OCI-LY1 (cell line): Measurements from ENCODE around the gene KPNA1.

Experiments
- H2AFZ ChIP-seq: fragments of 200-600 bp; sonication (generic), shearing (Covaris generic); 2 replicates; pipeline ENCODE4 v1.6.0; 2014; ENCODE audit warnings: antibody characterized with exemption, mild to moderate bottlenecking, low read length
- H3F3A ChIP-seq: fragments of 200-600 bp; sonication (generic), shearing (Covaris generic); 2 replicates; pipeline ENCODE4 v1.6.0; 2014; ENCODE audit warnings: mild to moderate bottlenecking, antibody characterized with exemption, low read length, moderate library complexity; ENCODE audit not compliant: insufficient read depth
- H3K27ac ChIP-seq: fragments of 200-600 bp; sonication (generic); 2 replicates; pipeline ENCODE4 v1.5.1; 2014; ENCODE audit warnings: low read length, mixed run types, mild to moderate bottlenecking, low read depth; ENCODE audit not compliant: poor library complexity, severe bottlenecking
- H3K27me3 ChIP-seq: fragments of 200-600 bp; sonication (generic); 2 replicates; pipeline ENCODE4 v1.6.0; 2014; ENCODE audit warnings: antibody characterized with exemption, mild to moderate bottlenecking, low read length, moderate library complexity; ENCODE audit not compliant: insufficient read depth
- H3K36me3 ChIP-seq: fragments of 200-600 bp; sonication (generic); 2 replicates; pipeline ENCODE4 v1.6.1; 2014; ENCODE audit warnings: mild to moderate bottlenecking, antibody characterized with exemption, low read length, moderate library complexity, mixed read lengths; ENCODE audit not compliant: insufficient read depth
- H3K4me1 ChIP-seq: fragments of 200-600 bp; sonication (generic); 2 replicates; pipeline ENCODE4 v1.5.1; 2014; ENCODE audit warnings: mild to moderate bottlenecking, low read length, moderate library complexity; ENCODE audit not compliant: insufficient read depth, severe bottlenecking
- H3K4me2 ChIP-seq: fragments of 200-600 bp; sonication (generic), shearing (Covaris generic); 2 replicates; pipeline ENCODE4 v1.6.1; 2014; ENCODE audit warnings: low read length
- H3K4me3 ChIP-seq: fragments of 200-600 bp; sonication (generic); 2 replicates; pipeline ENCODE4 v1.5.1; 2014; ENCODE audit warnings: low read length, low read depth, mild to moderate bottlenecking, mixed read lengths; ENCODE audit not compliant: poor library complexity, severe bottlenecking
- H3K79me2 ChIP-seq: fragments of 200-600 bp; shearing (Covaris generic); 2 replicates; pipeline ENCODE4 v1.6.1; 2016; ENCODE audit warnings: mixed run types, low read length, mixed read lengths; ENCODE audit not compliant: insufficient read depth
- H3K9ac ChIP-seq: fragments of 200-600 bp; sonication (generic), shearing (Covaris generic); 2 replicates; pipeline ENCODE4 v1.6.1; 2014; ENCODE audit warnings: mild to moderate bottlenecking, low read length, mixed read lengths
- H3K9me2 ChIP-seq: fragments of 200-600 bp; sonication (generic), shearing (Covaris generic); 2 replicates; pipeline ENCODE4 v1.6.1; 2014; ENCODE audit warnings: low read depth, mild to moderate bottlenecking, low read length, mixed read lengths
- H3K9me3 ChIP-seq: fragments of 200-600 bp; shearing (Covaris generic); 2 replicates; pipeline ENCODE4 v1.6.1; 2014; ENCODE audit warnings: low read length, mixed read lengths
- H4K20me1 ChIP-seq: fragments of 200-600 bp; sonication (generic), shearing (Covaris generic); 2 replicates; pipeline ENCODE4 v1.6.0; 2016; ENCODE audit warnings: mild to moderate bottlenecking, low read length; ENCODE audit not compliant: insufficient read depth
- EZH2 ChIP-seq: fragments of 200-600 bp; sonication (generic), shearing (Covaris generic); IDR thresholded peaks from 2 replicates; pipeline ENCODE4 v1.8.0; 2017; ENCODE audit warnings: borderline replicate concordance, mixed run types, mild to moderate bottlenecking, antibody characterized with exemption, low read length, moderate library complexity, mixed read lengths
- TF ChIP-seq, protein P1 (sequence below): fragments of 200-600 bp; sonication (generic), shearing (Covaris generic); IDR thresholded peaks from 2 replicates; pipeline ENCODE4 v1.5.1; 2017; ENCODE audit warnings: mild to moderate bottlenecking, antibody characterized with exemption, low read length, moderate library complexity, mixed read lengths

The KPNA1 gene

DNA sequence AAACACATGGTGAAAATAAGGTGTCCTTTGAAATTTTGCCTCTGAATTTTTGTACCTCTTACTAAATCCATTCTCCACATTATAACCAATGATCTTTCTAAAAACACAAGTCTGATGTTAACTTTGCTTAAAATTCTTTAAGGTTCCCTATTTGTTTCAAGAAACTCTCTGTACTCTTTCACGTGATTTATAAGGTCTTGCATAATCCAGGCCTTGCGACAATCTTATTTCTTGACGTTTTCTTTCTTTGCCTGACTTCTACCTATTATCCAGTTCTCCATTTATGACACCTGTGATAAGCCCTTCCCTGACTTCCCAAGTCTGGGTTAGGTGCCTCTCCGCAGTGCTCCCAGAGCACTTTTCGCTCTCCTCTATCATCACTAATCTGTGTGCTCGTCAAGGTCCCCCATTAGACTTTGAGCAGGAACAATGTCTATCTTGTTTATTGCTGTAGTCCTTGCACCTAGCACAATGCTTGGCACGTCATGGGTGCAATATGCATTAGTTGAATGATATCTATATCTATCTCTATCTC lies 24.3 kb upstream of the KPNA1 start:
- no peaks in the 10 kb centered on the region for H3K27me3 ChIP-seq
- no peak overlapping the region for H2AFZ ChIP-seq
- no peaks in the 10 kb centered on the region for H3K9me3 ChIP-seq
- no peak overlapping the region for H3K4me2 ChIP-seq
- H3K36me3 ChIP-seq = no peaks in the 10 kb centered on the region
- no peaks in the 10 kb centered on the region for H4K20me1 ChIP-seq
- H3K27ac ChIP-seq = no peak overlapping the region
- H3K9ac ChIP-seq = no peak overlapping the region
- no peak for TF ChIP-seq EZH2
- TF ChIP-seq, protein P1, sequence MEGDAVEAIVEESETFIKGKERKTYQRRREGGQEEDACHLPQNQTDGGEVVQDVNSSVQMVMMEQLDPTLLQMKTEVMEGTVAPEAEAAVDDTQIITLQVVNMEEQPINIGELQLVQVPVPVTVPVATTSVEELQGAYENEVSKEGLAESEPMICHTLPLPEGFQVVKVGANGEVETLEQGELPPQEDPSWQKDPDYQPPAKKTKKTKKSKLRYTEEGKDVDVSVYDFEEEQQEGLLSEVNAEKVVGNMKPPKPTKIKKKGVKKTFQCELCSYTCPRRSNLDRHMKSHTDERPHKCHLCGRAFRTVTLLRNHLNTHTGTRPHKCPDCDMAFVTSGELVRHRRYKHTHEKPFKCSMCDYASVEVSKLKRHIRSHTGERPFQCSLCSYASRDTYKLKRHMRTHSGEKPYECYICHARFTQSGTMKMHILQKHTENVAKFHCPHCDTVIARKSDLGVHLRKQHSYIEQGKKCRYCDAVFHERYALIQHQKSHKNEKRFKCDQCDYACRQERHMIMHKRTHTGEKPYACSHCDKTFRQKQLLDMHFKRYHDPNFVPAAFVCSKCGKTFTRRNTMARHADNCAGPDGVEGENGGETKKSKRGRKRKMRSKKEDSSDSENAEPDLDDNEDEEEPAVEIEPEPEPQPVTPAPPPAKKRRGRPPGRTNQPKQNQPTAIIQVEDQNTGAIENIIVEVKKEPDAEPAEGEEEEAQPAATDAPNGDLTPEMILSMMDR = no peak
- H3K79me2 ChIP-seq = no peaks in the 10 kb centered on the region
- H3K4me3 ChIP-seq = no peak overlapping the region
- H3F3A ChIP-seq = no peaks in the 10 kb centered on the region
- H3K9me2 ChIP-seq = no peaks in the 10 kb centered on the region
- H3K4me1 ChIP-seq = no peaks in the 10 kb centered on the region

DNA sequence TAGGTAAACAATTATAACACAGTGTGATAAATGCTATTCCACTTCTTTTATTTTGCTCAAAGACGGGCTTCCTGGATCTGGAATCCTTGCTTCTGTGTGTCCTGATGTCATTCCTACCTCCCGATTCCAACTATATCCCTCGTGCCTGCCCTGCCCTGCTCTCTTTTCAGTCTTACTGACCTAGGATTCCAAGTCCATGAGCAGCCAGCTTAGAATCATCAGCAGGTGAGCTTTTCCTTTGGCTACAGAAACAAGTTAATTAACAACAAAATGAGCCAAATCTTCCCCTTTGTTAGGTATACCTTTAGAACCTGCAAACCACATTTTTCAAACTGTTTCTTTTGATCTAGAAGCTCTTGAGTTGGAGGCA lies 21.9 kb upstream of the KPNA1 start:
- no peaks in the 10 kb centered on the region for H3F3A ChIP-seq
- H2AFZ ChIP-seq = no peak overlapping the region
- H3K27me3 ChIP-seq = no peaks in the 10 kb centered on the region
- no peaks in the 10 kb centered on the region for H3K9me2 ChIP-seq
- no peak overlapping the region for H3K9ac ChIP-seq
- no peaks in the 10 kb centered on the region for H4K20me1 ChIP-seq
- no peaks in the 10 kb centered on the region for H3K9me3 ChIP-seq
- no peak overlapping the region for H3K4me3 ChIP-seq
- TF ChIP-seq, protein P1 = no peak
- no peak for TF ChIP-seq EZH2
- H3K27ac ChIP-seq = no peak overlapping the region
- no peaks in the 10 kb centered on the region for H3K36me3 ChIP-seq
- H3K79me2 ChIP-seq = no peaks in the 10 kb centered on the region
- H3K4me1 ChIP-seq = no peaks in the 10 kb centered on the region
- H3K4me2 ChIP-seq = no peak overlapping the region

- H3K4me2 ChIP-seq = no peak overlapping the region
- no peaks in the 10 kb centered on the region for H3K36me3 ChIP-seq
- no peaks in the 10 kb centered on the region for H3F3A ChIP-seq
Measured at GRCh38 chr3:122535964-122536631, 21.4 kb upstream of the KPNA1 start.

More at GRCh38 chr3:122535964-122536631, 21.4 kb upstream of the KPNA1 start:
- H3K27me3 ChIP-seq = no peaks in the 10 kb centered on the region
- no peak overlapping the region for H2AFZ ChIP-seq
- H3K27ac ChIP-seq = no peak overlapping the region
- H3K4me1 ChIP-seq = no peaks in the 10 kb centered on the region
- no peak overlapping the region for H3K9ac ChIP-seq
- no peaks in the 10 kb centered on the region for H3K9me2 ChIP-seq
- no peak for TF ChIP-seq EZH2
- TF ChIP-seq, protein P1 = no peak
- H4K20me1 ChIP-seq = no peaks in the 10 kb centered on the region
- no peak overlapping the region for H3K4me3 ChIP-seq
- no peaks in the 10 kb centered on the region for H3K79me2 ChIP-seq
- H3K9me3 ChIP-seq = no peaks in the 10 kb centered on the region
